Measurements from ENCODE around the gene USH1C. TPM values are rescaled to one million over a fixed set of nuclear protein-coding genes. Genes with fewer than 3 reads are reported as not detected.
A peak's percentile ranks its signal among the peaks of the same experiment; 100 is the strongest.

USH1C gene
- total RNA-seq, 1 donor: not detected

GRCh38 chr11:17578296-17578695 lies 34.1 kb upstream of the USH1C start:
- H4K20me1 ChIP-seq (ENCODE audit: insufficient read depth, low read length): no peaks in the 10 kb centered on the region
- DNase-seq (ENCODE audit: insufficient read length, low spot score, missing footprints): peak; percentile 27

GRCh38 chr11:17575431-17576425 lies 31.5 kb upstream of the USH1C start:
- H3K4me2 ChIP-seq (ENCODE audit: insufficient read depth, low read length): no peak overlapping the region
- H4K20me1 ChIP-seq (ENCODE audit: insufficient read depth, low read length): no peaks in the 10 kb centered on the region
- H3K27me3 ChIP-seq (ENCODE audit: insufficient read depth, low read length): peaks cover 6% of the 10 kb centered on the region
- H3K36me3 ChIP-seq (ENCODE audit: insufficient read depth, low read length): no peaks in the 10 kb centered on the region
- H3K79me2 ChIP-seq (ENCODE audit: insufficient read depth, low read length): no peaks in the 10 kb centered on the region
- H3K4me1 ChIP-seq (ENCODE audit: insufficient read depth, low read length): no peaks in the 10 kb centered on the region
- no peak overlapping the region for H3K4me3 ChIP-seq (ENCODE audit: insufficient read depth, low read length)
- DNase-seq (ENCODE audit: insufficient read length, low spot score, missing footprints): peak; percentile 61
- no peaks in the 10 kb centered on the region for H3K9me3 ChIP-seq (ENCODE audit: low read depth, low read length)
- no peak overlapping the region for H2AFZ ChIP-seq (ENCODE audit: low read length)
- TF ChIP-seq CTCF (IDR thresholded peaks at IDR 0.05; ENCODE audit: extremely low read depth, low read depth, low read length): no peak
- H3K27ac ChIP-seq (ENCODE audit: low read depth, low read length): no peak overlapping the region

More at GRCh38 chr11:17578296-17578695, 34.1 kb upstream of the USH1C start:
- Histone ChIP-seq H3K4me2 (ENCODE audit: insufficient read depth, low read length) (no peak overlapping the region), H3K36me3 (ENCODE audit: insufficient read depth, low read length) (no peaks in the 10 kb centered on the region), H3K27ac (ENCODE audit: low read depth, low read length) (no peak overlapping the region), H3K4me1 (ENCODE audit: insufficient read depth, low read length) (no peaks in the 10 kb centered on the region), H3K27me3 (ENCODE audit: insufficient read depth, low read length) (peaks cover 3% of the 10 kb centered on the region), H3K79me2 (ENCODE audit: insufficient read depth, low read length) (no peaks in the 10 kb centered on the region), H3K9me3 (ENCODE audit: low read depth, low read length) (no peaks in the 10 kb centered on the region), H3K4me3 (ENCODE audit: insufficient read depth, low read length) (no peak overlapping the region), H2AFZ (ENCODE audit: low read length) (no peak overlapping the region)
- no peak for TF ChIP-seq CTCF (IDR thresholded peaks at IDR 0.05; ENCODE audit: extremely low read depth, low read depth, low read length)

- Histone ChIP-seq H3K4me2 (ENCODE audit: insufficient read depth, low read length) (no peak overlapping the region), H2AFZ (ENCODE audit: low read length) (no peak overlapping the region), H3K79me2 (ENCODE audit: insufficient read depth, low read length) (no peaks in the 10 kb centered on the region), H3K4me3 (ENCODE audit: insufficient read depth, low read length) (no peak overlapping the region), H4K20me1 (ENCODE audit: insufficient read depth, low read length) (no peaks in the 10 kb centered on the region), H3K4me1 (ENCODE audit: insufficient read depth, low read length) (no peaks in the 10 kb centered on the region), H3K27ac (ENCODE audit: low read depth, low read length) (no peak overlapping the region), H3K27me3 (ENCODE audit: insufficient read depth, low read length) (peaks cover 9% of the 10 kb centered on the region), H3K9me3 (ENCODE audit: low read depth, low read length) (no peaks in the 10 kb centered on the region), H3K36me3 (ENCODE audit: insufficient read depth, low read length) (no peaks in the 10 kb centered on the region)
- TF ChIP-seq CTCF (IDR thresholded peaks at IDR 0.05; ENCODE audit: extremely low read depth, low read depth, low read length): no peak
- DNase-seq (ENCODE audit: insufficient read length, low spot score, missing footprints): peak; percentile 41
These were observed 30.2 kb upstream of the USH1C start for GRCh38 chr11:17574141-17575091.
